Keratinocyte (primary cell): ENCODE measurements around the gene LSM5.
"Not testable (repeated sequence)": the region's sequence is repeated elsewhere in the genome, so short reads cannot be mapped to it uniquely, and the experiment has no call there.

ENCODE experiments used
- EZH2 ChIP-seq: IDR thresholded peaks from one replicate; pipeline ENCODE4 v1.6.1; 2012; ENCODE audit warnings: inconsistent platforms, mild to moderate bottlenecking, low read length, moderate library complexity
- TF ChIP-seq, protein P1 (sequence below), 3 experiments: IDR thresholded peaks in 1 of 3; conservative IDR thresholded peaks in 1 of 3; optimal IDR thresholded peaks in 1 of 3; 2 replicates in 2 of 3; 3 replicates in 1 of 3; pipeline versions ENCODE3 to v1.5.1; 2011; ENCODE audit warnings: low read length in 3 of 3, mild to moderate bottlenecking in 3 of 3, moderate library complexity in 2 of 3, control low read depth in 1 of 3, inconsistent platforms in 1 of 3; ENCODE audit not compliant: insufficient read depth in 2 of 3; ENCODE audit errors: extremely low read depth in 1 of 3

- not testable (repeated sequence) for TF ChIP-seq EZH2
- TF ChIP-seq, protein P1, sequence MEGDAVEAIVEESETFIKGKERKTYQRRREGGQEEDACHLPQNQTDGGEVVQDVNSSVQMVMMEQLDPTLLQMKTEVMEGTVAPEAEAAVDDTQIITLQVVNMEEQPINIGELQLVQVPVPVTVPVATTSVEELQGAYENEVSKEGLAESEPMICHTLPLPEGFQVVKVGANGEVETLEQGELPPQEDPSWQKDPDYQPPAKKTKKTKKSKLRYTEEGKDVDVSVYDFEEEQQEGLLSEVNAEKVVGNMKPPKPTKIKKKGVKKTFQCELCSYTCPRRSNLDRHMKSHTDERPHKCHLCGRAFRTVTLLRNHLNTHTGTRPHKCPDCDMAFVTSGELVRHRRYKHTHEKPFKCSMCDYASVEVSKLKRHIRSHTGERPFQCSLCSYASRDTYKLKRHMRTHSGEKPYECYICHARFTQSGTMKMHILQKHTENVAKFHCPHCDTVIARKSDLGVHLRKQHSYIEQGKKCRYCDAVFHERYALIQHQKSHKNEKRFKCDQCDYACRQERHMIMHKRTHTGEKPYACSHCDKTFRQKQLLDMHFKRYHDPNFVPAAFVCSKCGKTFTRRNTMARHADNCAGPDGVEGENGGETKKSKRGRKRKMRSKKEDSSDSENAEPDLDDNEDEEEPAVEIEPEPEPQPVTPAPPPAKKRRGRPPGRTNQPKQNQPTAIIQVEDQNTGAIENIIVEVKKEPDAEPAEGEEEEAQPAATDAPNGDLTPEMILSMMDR (optimal IDR thresholded peaks at IDR 0.05 in 1 of 3, IDR thresholded peaks at IDR 0.05 in 1 of 3, conservative IDR thresholded peaks at IDR 0.05 in 1 of 3; ENCODE audit: extremely low read depth in 1 of 3, insufficient read depth in 2 of 3, low read length in 3 of 3) = not testable (repeated sequence)
Observed at GRCh38 chr7:32500216-32500615, 10.0 kb upstream of the LSM5 start.
